NOMO-1 treated with dmso at 0.1 percent for 144 hours (cell line): ENCODE measurements around the gene GABRB2.

Source experiments
- DNase-seq: peaks from one replicate; lab custom pipeline; 2025; ENCODE audit not compliant: unreplicated experiment; lab: John Stamatoyannopoulos, UW

GABRB2 gene

DNA sequence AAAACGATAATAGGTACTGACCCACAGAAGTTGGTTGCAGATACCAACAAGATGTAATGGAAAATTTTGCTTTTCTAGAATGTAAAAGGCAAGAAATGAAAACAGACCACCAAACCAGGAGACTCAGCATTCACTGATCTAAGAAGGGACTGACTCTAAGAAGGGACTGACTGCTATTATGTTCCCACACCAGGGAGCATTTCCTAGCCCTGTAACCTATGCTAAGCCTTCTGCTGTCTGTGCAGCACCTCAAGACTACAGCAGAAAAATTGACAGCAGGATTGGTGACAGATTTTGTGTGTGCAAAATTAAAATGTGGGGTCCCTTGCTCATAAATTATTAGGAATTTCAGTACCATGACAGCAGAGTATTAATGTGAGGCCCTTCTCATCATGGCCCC is 154.8 kb downstream of the GABRB2 start:
- no peak for DNase-seq

DNA sequence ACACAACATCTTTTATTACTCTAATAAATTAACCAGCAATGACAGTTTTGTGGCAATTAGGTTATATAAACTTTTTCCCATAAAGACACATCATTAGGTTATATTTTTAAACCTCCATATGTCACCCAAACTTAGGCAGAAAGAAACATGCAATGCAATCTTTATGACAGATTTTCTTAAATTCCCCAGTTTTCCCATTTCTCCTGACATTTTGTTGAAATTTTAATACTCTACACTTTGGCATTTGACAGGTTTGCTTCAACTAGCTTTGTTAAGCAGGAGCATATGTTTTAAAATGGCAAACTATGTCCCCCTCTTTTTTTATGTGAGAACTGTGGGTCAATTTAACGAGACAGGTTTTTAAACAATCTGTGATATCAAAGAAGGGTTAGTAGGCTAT is 155.5 kb downstream of the GABRB2 start:
- DNase-seq = no peak

DNA sequence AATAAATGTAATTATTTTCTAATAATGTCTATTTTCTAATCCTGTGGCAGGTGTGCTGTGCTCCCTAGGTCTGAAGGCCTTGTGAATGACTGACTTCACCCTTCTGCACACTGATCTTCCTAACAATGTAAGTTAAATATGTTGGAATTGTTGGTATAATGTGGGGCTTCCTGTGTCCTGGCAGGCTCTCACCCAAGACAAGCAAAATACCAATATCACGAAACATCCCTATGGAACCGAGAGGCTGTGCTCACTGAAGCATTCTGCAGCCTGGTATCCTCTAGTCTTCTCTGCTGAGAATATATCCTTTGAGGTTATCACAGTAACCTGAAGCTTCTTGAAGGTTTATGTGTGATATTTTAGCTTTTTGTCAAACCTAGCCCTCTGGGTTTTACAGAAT is 159.4 kb downstream of the GABRB2 start:
- no peak for DNase-seq

DNA sequence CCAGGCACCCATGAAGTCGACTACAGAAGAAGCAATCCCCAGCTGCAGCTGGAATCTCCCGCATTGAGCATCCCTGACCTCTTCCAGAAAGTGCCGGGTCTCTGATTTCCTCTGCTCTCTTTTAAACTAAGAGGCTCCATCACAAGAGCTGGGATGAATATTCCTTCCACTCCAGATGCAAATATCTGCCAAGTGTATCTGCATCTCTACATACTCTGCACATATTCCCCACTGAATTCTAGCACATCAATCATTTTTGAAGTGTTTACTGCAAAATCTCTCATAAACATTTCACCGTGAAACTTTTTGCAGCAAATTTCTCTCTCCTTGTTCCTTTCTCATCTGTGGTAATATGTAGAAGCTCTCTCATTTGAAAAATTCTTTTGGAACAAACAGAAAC is 161.5 kb downstream of the GABRB2 start:
- DNase-seq = no peak

DNA sequence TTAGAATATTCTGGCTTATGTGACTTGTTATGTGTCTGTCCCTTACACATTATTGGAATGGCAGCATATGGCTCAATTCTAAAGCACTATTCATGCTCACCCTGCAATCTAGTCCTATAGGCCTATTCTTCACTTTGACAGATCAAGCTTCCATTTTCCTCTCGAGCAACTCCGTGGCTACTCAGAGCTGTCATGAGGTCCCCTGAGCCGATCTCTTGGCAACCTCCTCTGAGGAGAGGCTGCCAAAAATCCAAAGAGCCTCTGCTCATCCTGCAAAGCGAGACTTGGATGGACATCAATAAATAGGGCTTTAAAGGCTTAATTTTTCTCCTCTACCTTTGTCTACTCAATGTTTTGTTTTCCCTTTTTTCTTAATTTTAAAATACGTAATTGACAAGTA is 163.8 kb downstream of the GABRB2 start:
- DNase-seq = no peak

DNA sequence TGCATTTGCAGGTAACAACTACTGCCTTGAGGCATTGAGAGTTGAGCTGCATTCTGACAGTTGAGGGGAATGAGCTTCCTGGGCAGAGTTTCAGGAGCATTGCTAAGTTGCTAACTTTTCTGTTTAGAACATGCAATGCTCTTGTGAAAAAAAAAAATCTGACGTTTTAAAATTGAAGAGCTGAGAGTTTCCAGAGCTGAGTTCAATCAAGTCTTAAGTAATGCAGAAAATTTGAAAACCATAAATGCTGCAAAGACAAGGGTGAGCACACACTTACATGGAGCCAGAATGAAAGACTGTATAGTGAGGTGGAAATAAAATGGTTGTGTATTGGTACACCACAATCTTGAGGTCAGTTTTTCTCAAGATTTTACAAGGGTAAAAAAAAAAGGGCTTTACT is 166.0 kb downstream of the GABRB2 start:
- no peak for DNase-seq

DNA sequence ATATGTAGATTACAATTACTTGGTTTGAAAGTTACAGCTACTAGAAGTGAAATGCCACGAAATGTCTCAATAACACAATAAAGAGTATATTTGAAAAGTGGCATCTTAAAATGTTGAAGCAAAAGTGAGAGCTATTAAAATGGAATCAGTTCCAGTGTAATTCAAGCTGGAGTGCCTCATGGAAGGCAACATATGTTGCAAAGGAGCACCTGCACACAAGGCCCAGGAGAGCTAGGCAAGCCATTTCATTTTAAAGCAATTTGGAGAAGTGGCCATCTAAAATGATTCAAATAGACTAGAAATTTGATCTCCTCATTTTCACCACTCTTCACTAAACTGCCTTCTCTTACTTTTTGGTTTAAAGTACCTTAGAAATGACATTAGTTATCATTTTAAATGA is 167.8 kb downstream of the GABRB2 start:
- DNase-seq = no peak

DNA sequence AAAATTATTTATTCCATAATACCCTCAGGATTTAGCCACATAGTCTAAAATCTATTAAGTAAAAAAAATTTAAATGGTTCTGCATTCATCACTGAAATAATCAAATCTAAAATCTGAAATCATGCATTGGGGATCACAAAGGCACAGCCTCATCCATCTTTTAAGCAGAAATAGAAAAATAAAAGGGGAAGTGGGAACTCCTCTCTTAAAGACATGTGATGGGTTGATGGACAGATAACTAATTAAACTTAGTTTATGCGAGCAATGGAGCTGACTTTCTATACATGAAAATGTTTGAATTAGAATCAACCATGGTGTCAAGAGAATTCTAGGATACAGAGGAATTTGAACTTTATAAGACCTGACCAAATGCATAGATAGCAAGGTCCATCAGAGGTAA is 170.5 kb downstream of the GABRB2 start:
- DNase-seq = no peak

DNA sequence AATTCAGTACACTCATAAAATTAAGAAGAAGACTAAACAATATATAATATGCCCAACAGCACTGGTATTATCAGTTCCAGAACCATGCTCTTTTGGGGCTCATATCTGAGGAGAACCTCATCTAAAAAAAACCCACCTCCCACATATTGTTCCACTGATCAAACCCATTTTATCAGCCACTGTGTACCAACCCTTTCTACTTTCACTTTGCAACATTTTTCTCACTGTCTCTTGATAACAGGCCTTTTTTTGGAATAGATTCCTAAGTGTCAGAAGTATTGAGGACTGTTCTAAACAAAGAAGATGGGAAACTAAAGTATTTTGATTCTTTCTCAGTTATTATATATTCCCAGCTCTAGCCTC is 173.2 kb downstream of the GABRB2 start:
- no peak for DNase-seq

DNA sequence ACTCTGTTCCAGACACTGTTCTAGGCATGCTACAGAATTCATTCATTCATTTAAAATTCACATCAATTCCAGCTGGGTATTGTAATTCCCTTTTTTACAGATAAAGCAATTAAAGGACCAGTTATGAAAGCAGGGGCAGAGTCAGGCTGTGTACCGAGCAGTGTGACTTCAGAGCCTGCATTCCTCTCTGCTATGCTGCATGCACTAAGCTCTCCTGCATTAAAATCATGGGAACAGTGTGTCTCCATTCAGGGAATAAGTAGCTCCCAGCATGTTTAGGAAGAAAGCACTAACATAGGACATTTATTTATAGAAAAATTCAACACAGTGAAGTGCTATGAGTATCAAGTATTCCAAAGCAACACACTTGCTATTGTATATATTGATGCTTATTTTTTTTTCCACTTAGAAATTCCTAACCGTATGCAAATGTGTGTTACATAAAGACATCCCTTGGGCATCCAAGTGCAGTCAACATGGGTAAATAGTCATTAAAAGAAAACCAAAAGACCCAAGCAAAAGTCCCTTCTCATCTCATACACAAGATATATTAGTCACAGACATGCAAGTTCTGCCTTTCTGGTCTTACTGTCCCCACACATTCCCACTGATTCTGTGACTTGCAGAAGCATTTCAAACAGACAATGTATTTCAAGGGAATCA is 173.7 kb downstream of the GABRB2 start:
- DNase-seq = no peak

DNA sequence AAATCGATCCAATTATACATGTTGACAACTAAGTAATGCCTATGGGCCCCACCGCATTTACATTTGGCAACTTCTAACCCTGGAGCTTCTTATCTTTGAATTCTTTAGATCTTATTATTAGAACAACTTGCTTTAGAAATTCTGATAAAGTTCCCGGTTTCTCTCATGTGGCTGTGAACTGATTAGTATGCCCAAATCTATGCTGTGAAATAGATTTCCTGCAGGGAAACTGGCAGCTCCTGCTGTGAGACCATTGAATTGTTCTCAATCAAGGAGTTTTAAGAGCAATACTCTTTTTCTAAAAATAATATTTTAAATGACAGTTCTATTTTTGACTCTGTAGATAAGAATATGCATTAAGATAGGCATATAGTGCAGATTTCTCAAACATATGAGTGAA is 177.5 kb downstream of the GABRB2 start:
- no peak for DNase-seq

DNA sequence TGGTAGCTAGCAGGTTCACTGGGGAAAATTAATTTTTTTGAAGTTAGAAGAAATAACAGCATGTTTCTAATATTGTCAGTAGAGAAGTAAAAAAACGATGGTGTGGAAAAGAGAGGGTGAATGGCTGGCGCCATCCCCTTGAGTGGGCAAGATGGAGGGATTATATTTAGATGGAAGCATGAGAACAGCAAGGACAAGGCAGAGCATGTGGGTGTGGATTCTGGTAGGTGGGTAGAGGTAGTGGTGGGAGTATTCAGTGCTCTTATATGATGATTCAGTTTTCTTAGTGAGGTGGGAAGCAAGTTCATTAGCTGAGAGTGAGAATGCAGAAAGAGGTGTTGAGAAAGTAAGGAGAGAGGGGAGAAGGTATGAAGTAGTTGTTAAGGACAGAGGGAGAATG is 188.1 kb downstream of the GABRB2 start:
- DNase-seq = no peak

DNA sequence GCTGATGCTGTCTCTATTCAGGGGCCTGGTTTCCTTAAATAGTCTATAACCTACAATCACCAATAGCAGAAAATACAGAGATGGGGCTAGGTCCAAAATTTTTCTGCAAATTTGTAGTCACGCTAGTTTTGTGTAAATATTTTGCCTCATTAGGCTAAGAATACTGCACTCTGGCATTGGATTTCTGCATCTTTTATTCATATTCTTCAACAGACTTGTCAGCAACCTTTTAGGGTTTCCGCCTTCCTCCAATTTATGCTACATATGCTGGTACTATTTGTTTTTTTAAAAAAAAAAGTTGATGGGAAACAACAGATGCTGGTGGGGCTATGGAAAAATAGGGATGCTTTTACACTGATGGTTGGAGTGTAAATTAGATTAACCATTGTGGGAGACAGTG is 202.3 kb downstream of the GABRB2 start:
- no peak for DNase-seq

DNA sequence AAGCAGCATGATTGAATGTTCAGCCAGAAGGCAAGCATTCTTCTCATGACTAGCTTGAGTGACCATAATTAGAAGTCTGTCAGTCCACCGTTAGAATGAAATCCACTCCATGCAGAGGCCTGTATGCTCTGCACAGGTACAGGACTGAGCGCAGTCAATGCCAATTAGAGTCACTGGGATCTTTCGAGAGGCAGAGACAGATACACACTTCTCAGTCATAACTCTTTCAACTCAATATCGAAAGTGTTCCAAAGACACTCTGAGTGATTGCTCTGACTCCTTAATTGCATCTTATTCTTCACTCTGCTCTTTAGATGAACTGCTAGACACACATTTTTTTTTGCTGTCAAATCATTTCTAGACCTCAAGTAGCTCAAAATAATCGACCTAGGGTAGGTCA is 203.6 kb downstream of the GABRB2 start:
- no peak for DNase-seq

DNA sequence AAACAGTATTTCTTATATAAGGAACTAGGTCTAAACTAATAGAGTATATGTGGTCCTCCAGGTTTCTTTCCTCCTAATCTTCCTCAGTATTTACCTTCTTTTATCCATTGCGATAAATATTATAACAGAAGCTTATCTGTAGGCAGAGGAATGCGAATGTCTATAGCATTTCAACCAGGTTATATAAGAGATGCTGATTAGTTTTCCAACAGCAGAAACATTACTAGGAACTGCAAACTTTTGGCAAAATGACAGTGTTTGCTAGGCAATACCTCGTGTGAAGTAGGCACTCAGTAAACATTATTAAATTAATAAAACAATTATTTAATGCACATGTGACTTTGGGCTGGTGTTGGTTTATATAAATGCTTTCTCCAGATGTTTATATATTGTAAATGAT is 206.5 kb downstream of the GABRB2 start:
- DNase-seq = no peak

DNA sequence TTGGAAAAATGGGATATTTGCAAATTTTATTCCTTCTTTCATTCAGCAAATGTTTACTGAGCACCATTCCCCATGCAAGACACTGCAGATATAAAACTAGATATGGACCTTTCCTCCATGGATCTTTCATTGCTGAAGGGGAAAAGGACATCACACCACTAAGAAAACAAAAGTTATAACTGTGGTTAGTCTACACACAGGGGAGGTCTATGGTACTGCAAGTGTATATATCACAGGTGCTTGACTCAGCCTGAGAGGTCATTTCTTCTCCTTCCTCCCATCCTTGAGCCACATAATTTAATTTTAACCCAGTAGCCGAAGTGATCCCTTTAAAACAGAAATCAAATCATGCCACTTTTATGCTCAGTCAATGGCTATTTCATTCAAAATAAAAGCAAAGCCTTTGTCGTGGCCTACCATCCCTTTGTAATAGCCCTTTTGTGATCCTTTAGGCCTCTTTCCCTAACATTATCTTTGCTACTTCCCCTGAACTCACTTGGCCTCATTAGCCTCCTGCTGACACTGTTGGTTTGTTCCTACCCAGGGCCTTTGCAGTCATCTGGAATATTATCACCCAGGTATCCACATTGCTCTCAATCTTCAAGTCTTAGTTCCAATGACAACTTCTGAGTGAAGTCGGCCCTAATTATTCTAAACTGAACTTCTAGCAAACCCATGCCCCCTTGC is 213.2 kb downstream of the GABRB2 start:
- DNase-seq = no peak

DNA sequence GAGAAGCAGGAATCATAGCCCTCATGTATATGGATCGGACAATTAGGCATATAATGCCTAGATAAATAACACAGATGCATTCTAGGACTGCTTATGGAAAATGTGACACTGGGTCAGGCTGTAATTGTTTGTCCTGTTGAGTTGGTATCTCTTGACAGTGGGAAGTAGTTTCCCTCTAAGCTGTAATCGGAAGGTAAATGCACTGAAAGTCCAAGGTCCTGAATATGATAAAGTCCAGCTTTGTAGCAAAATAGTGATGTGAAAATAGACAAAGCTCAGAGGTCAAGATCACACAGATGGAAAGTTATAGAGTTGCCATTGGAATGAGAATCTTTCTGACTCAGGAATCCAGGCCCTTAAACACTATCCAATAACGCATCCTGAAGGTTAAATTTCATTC is 214.2 kb downstream of the GABRB2 start:
- no peak for DNase-seq

DNA sequence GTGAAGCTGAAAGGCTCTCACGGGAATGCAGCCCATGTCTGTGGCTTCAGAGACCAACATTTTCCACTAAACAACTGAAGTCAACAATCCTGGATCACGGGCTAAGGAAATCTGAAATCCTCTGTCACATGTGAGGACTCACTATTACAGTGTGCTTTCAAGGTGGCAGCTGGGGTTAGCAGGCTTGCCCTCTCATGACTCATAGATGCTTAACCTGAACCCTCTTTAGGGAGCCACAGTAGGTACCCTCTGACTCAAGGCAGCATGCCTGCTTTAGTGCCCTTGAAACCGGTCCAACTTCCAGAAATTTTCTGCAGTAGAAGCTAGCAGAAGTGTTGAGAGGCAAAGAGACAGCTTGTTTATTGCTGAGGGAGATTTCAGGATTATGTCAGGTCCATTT is 232.5 kb downstream of the GABRB2 start:
- DNase-seq = no peak

DNA sequence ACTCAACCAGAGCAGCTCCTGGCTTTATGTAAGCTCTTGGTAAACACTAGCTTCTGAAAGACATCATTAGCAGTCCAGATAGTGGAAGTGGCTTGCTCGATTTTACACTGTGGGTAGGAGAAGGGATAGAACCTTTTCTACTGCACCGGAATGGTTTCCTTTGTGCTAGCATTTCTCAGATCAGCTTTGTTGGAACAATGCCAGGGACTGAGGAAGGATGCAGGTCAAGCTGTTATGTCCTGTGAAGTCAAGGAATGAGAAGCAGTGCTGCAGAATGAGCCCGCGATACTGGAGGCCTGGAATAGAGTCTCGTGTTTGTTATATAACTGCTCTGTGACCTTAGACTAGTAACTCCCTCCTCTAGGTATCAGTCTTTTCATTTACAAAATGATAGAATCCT is 233.6 kb downstream of the GABRB2 start:
- DNase-seq = no peak

DNA sequence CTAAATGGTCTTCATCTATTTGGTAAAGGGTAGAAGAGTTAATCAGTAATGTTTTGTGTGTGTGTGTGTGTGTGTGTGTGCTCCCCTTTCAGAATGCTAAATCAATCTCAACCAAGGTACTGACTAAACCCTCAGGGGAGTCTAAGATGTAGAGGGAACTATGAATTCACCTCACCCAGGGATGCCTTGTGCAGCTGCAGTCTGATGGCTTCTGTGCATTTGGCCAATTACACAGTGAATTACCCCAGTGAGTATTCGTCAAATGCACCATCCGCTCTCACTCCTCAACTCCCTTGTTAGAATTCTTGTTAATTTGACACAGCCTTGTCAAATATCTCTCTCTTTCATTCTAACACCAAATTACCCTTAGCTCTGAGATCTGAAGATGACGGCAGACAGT is 234.6 kb downstream of the GABRB2 start:
- no peak for DNase-seq

DNA sequence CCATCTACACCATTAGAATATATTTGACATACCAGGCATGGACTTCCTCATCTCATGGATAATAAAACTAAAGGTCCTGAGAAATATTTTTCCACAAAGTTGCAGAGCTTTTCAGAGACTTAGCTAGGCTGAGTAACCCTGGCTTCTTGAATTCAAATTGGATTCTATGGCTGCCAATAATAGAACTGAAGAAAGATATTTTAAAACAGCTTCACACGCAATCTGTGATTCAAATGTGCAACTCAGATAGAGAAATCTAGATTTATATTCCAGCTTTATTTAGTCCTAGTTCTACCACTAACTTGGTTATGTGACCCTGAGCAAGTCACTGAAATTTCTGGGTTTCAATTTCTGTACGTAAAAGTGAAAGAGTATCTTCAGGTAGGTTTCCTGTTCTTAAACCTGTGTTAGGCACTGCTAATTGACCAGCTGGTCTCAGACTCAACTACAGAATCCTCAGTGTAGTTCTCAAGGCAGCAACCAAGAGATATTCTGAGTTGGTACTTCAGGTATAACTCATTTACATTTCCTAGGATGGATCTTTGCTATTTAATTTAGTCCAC is 235.3 kb downstream of the GABRB2 start:
- DNase-seq = no peak

DNA sequence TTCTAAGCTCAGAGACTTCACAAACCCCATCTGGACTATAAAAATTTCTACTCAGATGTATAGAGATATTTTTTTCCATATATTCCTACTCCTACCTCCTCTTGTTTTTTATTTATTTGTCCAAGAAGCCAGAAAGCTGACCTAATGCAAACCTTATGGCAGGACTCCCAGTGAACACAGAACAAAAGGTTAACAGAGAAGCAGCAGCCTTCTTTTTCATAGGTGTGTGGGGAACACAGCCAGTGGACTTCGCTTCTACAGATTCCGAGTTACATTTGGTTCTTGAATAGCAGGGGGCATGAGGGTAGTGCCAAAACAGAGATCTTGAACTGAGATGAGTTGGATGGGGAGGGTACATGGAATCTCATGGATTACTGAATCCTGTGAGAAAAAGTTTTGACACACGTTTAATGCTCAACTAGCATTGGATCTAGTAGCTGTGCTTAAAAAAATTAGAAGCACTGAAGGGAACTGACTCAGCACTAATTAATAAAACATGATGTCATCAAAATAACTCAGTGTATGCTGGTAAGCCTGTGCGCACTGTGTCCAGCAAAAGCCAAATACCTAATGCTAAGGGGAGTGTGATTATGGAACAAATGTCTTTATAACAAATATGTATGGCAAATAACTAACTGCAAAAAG is 240.1 kb downstream of the GABRB2 start:
- DNase-seq = no peak
